RWPE1 (cell line): ENCODE measurements around the gene ETV6.

Experiments
- CTCF ChIA-PET: fragments of 350-600 bp; sonication (Branson Sonifier 250); formaldehyde crosslinking; extraction: SDS; loops from one replicate; lab custom pipeline; 2021; lab: Yijun Ruan, JAX
- POLR2A ChIA-PET: fragments of 400-600 bp; formaldehyde crosslinking; extraction: SDS; loops from one replicate; lab custom pipeline; 2020; ENCODE audit warnings: antibody characterized with exemption; ENCODE audit not compliant: low non-redundant PET; lab: Yijun Ruan, JAX
- DNase-seq: peaks from one replicate; pipeline ENCODE4 v3.0.0; 2012; ENCODE audit warnings: low spot score
- H3K27ac ChIP-seq: fragments of 450-650 bp; 2 replicates; pipeline ENCODE4 v1.5.1; 2017
- CTCF ChIP-seq: fragments of 450-650 bp; conservative IDR thresholded peaks from 2 replicates; pipeline ENCODE4 v1.5.1; 2017; ENCODE audit warnings: low read depth, mild to moderate bottlenecking

ETV6 gene

GRCh38 chr12:11916113-11916512 lies 266.6 kb downstream of the ETV6 start:
- no peak overlapping the region for H3K27ac ChIP-seq
- no peak for DNase-seq
- POLR2A ChIA-PET, result no interaction called here
- no peak for TF ChIP-seq CTCF
- CTCF ChIA-PET, result no interaction called here

GRCh38 chr12:11916771-11917170 lies 267.3 kb downstream of the ETV6 start:
- no peak overlapping the region for H3K27ac ChIP-seq
- ChIA-PET CTCF (interaction anchor here (0.6 to 0.8 kb wide), 2 partner anchors 116 to 416 kb away, joined by 3 to 4 read pairs; no protein-coding TSS in a partner anchor), POLR2A (no interaction called here)
- no peak for DNase-seq
- TF ChIP-seq CTCF, result no peak

- TF ChIP-seq CTCF, result no peak
- ChIA-PET POLR2A (no interaction called here), CTCF (interaction anchor here (0.8 kb wide), 1 partner anchor 115 kb away, joined by 4 read pairs; no protein-coding TSS in a partner anchor)
- H3K27ac ChIP-seq, result no peak overlapping the region
- no peak for DNase-seq
These were observed 268.0 kb downstream of the ETV6 start for GRCh38 chr12:11917501-11917900.

GRCh38 chr12:11920231-11920630 lies 270.8 kb downstream of the ETV6 start:
- ChIA-PET CTCF (interaction anchor here (0.7 kb wide), 1 partner anchor 173 kb away, joined by 4 read pairs; no protein-coding TSS in a partner anchor), POLR2A (no interaction called here)
- no peak for TF ChIP-seq CTCF
- H3K27ac ChIP-seq, result no peak overlapping the region
- DNase-seq, result no peak

- ChIA-PET POLR2A (no interaction called here), CTCF (interaction anchor here (0.6 to 0.7 kb wide), 2 partner anchors 19 to 261 kb away, joined by 3 read pairs; no protein-coding TSS in a partner anchor)
- H3K27ac ChIP-seq, result no peak overlapping the region
- no peak for DNase-seq
- TF ChIP-seq CTCF, result no peak
These were observed 272.9 kb downstream of the ETV6 start for GRCh38 chr12:11922361-11922760.

GRCh38 chr12:11923067-11923466 lies 273.6 kb downstream of the ETV6 start:
- H3K27ac ChIP-seq, result no peak overlapping the region
- no peak for DNase-seq
- ChIA-PET POLR2A (no interaction called here), CTCF (interaction anchor here (0.6 kb wide), 1 partner anchor 401 kb away, joined by 3 read pairs; no protein-coding TSS in a partner anchor)
- TF ChIP-seq CTCF, result no peak
